GM19240 (cell line): ENCODE results near the gene NSL1.
A peak's percentile ranks its signal among the peaks of the same experiment; 100 is the strongest.
"Not testable (repeated sequence)": the region's sequence is repeated elsewhere in the genome, so short reads cannot be mapped to it uniquely, and the experiment has no call there.

Experiments
- DNase-seq: peaks from one replicate; pipeline ENCODE4 v3.0.0; 2011; ENCODE audit warnings: low spot score; ENCODE audit not compliant: insufficient read length

NSL1 gene, protein sequence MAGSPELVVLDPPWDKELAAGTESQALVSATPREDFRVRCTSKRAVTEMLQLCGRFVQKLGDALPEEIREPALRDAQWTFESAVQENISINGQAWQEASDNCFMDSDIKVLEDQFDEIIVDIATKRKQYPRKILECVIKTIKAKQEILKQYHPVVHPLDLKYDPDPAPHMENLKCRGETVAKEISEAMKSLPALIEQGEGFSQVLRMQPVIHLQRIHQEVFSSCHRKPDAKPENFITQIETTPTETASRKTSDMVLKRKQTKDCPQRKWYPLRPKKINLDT

GRCh38 chr1:212791676-212792395 is at the start of gene NSL1, which contains the start of gene TATDN3:
Gene NSL1 (minus strand): TSS chr1:212791777. CDS start chr1:212791763, 14 bp downstream.
Gene TATDN3 (plus strand): TSS chr1:212791894. CDS start chr1:212791922, 28 bp downstream.
- peak; percentile 13 for DNase-seq

- no peak for DNase-seq
These were observed 46.6 kb upstream of the NSL1 start for GRCh38 chr1:212838145-212838544.

- DNase-seq, result not testable (repeated sequence)
These were observed 41.9 kb upstream of the NSL1 start for GRCh38 chr1:212833211-212834207.

- no peak for DNase-seq
These were observed 36.8 kb upstream of the NSL1 start for GRCh38 chr1:212828395-212828794.

GRCh38 chr1:212827831-212828278 is 36.3 kb upstream of the NSL1 start:
- DNase-seq, result no peak

- no peak for DNase-seq
These were observed 35.7 kb upstream of the NSL1 start for GRCh38 chr1:212827171-212827776.

GRCh38 chr1:212825798-212826452 is 34.3 kb upstream of the NSL1 start:
- DNase-seq, result no peak

DNA sequence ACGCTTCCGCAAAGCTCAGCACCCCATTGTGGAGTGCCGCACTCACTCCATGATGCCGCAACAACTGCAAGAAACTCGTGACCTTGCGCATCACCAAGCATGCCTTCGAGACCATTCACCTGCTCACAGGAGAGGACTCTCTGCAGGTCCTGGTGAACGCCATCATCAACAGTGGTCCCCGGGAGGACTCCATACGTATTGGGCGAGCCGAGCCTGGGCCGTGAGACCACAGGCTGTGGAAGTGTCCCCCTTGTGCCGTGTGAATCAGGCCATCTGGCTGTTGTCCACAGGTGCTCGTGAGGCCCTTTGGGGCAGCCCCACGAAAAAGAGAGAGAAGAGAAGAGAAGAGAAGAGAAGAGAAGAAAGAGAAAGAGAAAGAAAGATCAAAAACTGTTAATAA is 32.6 kb upstream of the NSL1 start:
- no peak for DNase-seq

DNA sequence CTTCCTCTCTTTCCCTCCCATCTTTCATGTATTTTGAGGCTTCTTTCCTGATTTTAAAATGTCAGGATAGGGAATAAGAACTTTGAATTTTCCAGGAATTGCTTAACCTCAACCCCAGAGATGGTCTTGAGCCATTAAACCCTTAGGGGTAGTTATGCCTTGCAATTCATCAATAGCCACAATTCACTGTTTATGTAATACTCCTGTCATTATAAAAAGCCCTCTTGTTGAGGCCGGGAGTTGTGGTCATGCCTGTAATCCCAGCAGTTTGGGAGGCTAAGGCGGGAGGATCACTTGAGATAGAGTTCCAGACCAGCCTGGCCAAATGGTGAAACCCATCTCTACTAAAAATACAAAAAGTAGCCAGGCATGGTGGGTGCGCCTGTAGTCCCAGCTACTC is 31.4 kb upstream of the NSL1 start:
- DNase-seq, result no peak

- DNase-seq, result no peak
These were observed 29.4 kb upstream of the NSL1 start for GRCh38 chr1:212820969-212821368.

DNA sequence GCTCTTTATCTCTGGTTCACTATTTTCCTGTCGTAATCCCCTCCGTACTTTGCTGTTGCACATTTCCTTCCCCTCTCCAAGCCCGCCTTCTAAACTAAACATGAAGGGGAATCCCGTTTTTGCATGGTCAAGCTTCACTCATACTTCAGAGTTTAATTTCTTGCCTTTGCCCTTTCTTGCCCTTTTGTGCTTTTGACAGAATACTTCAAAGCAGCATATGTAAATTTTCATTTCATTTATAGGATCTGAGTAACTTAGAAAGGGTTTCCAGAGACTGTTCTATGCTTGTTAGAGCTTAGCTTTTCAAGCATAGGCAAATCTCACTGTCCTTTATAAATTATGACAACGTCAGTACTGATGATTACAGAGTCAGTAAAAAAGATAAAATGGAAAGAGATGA is 28.1 kb upstream of the NSL1 start:
- peak; percentile 3 for DNase-seq

DNA sequence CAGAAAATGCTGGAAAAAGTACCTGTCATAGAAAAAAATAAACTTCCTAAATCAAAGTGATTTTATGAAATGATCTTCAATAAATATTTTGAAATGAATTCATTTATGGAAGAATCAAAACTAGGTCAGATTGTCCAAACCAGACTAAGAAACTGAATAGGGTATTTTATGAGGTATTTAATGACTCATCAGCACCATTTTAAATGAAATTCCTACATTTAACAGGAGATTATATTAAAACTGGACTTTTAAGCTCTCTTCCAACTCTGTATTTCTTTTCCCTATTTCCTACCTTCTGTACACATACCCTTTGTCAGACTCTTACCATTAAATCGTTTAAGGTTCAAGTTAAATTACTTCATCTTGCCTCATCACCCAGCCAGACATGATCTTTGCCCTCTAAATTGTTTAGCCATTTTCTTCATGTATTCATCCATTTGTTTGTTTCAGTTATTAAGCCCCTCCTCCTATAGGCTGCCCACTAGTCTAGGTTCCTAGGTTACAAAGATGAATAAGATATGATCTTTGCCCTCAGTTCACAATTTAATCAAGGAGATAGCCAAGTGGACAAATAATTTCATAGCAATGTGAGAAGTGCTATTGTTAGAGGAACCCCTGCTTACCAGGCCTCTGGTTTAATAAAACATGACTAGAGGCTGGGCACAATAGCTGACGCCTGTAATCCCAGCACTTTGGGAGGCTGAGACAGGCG is 25.1 kb upstream of the NSL1 start:
- DNase-seq, result no peak

DNA sequence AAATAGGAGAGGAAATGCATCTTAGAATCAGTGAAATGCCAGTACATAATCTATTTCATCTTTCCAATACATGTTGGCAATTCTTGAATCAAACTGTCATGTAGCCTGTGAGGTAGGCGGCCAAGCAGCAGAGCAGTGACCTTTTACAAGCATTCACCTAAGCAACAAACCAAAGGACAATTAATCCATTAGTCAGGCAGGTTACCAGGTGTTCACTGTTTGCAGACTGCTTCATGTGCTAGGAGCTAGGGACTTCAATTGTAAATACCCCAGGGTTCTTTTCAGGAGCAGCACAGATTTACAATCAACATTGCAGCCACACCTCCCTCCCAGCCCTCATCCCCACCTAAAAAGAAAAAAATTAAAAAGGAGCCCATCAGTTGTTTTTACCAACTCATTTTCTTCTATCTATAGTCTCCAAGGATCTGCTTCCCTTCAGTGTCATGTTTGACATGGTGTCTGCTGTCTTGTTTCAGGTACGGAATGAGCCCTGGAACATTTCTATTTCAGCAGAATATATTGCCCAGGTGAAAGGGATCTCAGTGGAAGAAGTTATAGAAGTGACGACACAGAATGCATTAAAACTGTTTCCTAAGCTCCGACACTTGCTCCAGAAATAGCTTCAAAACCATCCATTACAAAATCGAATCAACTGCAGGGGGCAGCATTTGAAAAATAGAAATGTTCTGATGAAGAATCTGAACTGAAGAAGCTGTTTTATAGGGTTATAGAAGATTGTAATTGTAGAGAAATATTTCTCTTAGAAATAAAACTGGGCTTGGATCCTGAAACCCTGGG is 23.2 kb upstream of the NSL1 start:
- DNase-seq, result no peak

- no peak for DNase-seq
These were observed 14.2 kb upstream of the NSL1 start for GRCh38 chr1:212805767-212806166.

DNA sequence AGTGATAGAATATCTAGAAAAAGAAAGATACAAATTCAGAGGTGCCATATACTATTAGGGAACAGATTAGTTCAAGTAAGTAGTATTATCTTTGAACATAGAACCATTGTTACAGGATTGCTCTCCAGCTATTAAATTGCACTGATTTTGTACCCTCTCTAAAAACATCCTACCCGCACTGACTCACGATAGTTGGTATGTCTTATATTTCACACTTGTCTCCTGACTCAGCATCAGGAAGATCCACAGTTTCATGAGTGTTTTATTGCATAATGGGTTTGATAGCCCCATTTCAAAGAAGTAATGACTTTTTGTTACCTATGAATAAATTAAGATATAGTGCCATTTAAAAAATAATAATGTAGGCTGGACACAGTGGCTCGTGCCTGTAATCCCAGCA is 6.1 kb upstream of the NSL1 start:
- no peak for DNase-seq

DNA sequence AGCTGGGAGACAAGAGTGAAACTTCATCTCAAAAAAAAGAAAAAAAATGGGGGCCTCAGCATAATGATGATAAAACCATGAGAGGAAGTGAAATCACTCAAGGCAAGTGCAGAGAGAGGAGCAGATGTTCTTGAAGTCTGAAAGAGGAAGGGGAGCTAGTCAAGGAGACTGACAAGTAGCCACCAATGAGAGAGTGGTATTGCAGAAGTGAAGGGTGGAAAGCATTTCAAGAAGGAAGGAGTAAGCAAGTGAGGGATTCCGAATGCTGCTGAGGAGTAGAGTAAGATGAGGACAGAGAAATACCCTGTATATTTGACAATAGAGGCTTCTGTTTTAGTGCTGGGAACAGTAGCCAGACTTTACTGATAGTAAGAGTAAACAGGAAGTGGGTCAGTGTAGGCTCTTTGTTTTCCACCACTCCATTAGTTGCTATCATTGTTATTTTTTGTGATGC is 3.0 kb upstream of the NSL1 start:
- peak; percentile 48 for DNase-seq

GRCh38 chr1:212792396-212792908 is 875 bp upstream of the NSL1 start:
- DNase-seq, result no peak

DNA sequence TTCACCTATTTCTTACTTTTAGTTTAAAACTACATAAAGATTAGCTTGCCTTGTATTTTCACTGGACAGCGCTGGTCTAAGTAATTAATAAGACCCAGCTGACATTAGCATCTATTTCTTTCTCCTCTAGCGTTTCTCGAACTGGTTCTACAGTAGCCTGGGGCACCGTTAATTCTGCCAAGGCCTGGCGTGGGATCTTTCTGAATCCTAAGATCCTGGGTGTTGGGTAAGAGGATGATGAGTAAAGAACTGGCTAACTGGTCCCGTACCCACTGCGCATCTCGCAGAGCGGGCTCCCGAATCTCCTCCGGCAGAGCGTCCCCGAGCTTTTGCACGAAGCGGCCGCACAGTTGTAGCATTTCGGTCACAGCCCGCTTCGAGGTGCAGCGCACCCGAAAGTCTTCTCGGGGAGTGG is 309 bp downstream of the NSL1 start:
- DNase-seq, result no peak

GRCh38 chr1:212785871-212786270 is 5.7 kb downstream of the NSL1 start:
- no peak for DNase-seq
